Stimulated activated naive CD8-positive, alpha-beta T cell treated with anti-CD3 and anti-CD28 coated beads, Interleukin-15, Interleukin-2, amounts not matched to agents 100 ng/mL and 50 ng/mL, for 24 hours (primary cell): Measurements from ENCODE around the gene MEGF11.
"Not testable (repeated sequence)": the region's sequence is repeated elsewhere in the genome, so short reads cannot be mapped to it uniquely, and the experiment has no call there.

Experiments used
- H3K27ac Mint-ChIP-seq: one replicate; pipeline ENCODE4 v1.8.0; 2021; ENCODE audit warnings: mild to moderate bottlenecking, mixed read lengths
- H3K27me3 Mint-ChIP-seq: one replicate; pipeline ENCODE4 v1.8.0; 2021; ENCODE audit warnings: mixed read lengths
- H3K36me3 Mint-ChIP-seq: one replicate; pipeline ENCODE4 v1.8.0; 2021; ENCODE audit warnings: low read depth, mixed read lengths
- H3K4me1 Mint-ChIP-seq: one replicate; pipeline ENCODE4 v1.8.0; 2021; ENCODE audit warnings: low read depth, mixed read lengths
- H3K4me3 Mint-ChIP-seq: one replicate; pipeline ENCODE4 v1.8.0; 2021; ENCODE audit warnings: mild to moderate bottlenecking, mixed read lengths
- H3K9me3 Mint-ChIP-seq: one replicate; pipeline ENCODE4 v1.8.0; 2021; ENCODE audit warnings: mixed read lengths

MEGF11 gene

GRCh38 chr15:65896236-65896635, 357.3 kb downstream of the MEGF11 start:
- Mint-ChIP-seq H3K4me3 (no peak overlapping the region), H3K27ac (no peak overlapping the region), H3K9me3 (no peaks in the 10 kb centered on the region), H3K27me3 (no peaks in the 10 kb centered on the region), H3K36me3 (peaks cover 46% of the 10 kb centered on the region), H3K4me1 (peaks cover 20% of the 10 kb centered on the region)

DNA sequence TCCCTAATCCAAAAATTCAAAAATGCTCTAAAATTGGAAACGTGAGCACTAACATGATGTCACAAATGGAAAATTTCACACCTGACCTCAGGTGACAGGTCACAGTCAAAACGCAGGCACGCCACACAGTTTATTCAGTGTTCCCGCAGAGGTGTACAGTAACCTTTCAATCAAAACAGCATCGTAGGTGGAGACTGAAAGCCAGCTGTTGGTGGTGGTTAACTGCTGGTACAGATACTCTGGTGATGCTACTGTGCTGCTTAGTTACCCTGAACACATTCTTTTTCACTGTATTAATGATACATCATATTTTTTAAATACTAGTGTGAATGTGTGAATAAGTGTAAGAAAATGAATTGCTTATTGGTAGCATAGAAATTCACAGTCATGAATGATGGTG, 360.5 kb downstream of the MEGF11 start:
- H3K27me3 Mint-ChIP-seq: no peaks in the 10 kb centered on the region
- H3K9me3 Mint-ChIP-seq: no peaks in the 10 kb centered on the region
- H3K4me1 Mint-ChIP-seq: peaks cover 47% of the 10 kb centered on the region
- H3K4me3 Mint-ChIP-seq: no peak overlapping the region
- H3K27ac Mint-ChIP-seq: no peak overlapping the region
- peaks cover 49% of the 10 kb centered on the region for H3K36me3 Mint-ChIP-seq

DNA sequence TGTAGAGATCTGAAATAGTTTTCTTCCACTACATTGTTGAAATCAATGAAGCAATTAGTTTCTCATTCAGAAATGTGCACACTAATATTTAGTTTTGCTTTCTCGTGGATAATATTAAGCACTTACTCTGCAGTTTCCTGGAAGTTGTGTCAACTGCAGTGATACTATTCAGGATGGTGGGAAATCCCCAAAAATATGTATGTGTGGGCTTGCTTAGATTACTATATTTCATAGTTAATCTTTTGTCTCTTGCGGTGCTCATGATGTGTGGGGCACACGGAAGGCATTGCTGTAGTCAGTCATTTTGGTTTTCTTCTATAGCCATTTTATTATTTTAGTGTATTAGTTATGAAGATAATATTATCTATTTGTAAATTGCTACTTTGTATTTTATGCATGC, 364.6 kb downstream of the MEGF11 start:
- Mint-ChIP-seq H3K27me3 (no peaks in the 10 kb centered on the region), H3K36me3 (peaks cover 58% of the 10 kb centered on the region), H3K4me1 (peaks cover 79% of the 10 kb centered on the region), H3K4me3 (no peak overlapping the region), H3K9me3 (no peaks in the 10 kb centered on the region), H3K27ac (peak overlapping the region; percentile 55)

DNA sequence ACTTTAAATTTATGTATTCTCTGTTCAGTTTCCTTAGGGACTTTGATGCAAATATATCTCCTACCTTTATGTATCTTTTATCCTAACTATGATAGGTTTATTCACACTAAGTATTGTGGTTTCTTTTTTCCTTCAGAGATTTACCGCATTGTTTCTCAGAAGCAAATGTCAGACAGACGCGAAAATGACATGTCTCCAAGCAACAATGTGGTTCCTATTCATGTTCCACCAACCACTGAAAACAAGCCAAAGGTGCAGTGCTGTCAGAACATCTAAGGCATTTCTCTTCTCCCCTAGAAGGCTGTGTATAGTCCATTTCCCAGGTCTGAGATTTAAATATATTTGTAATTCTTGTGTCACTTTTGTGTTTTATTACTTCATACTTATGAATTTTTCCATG, 366.0 kb downstream of the MEGF11 start:
- H3K4me3 Mint-ChIP-seq: peak overlapping the region; percentile 13
- peak overlapping the region; percentile 93 for H3K27ac Mint-ChIP-seq
- H3K9me3 Mint-ChIP-seq: no peaks in the 10 kb centered on the region
- H3K4me1 Mint-ChIP-seq: peaks cover 86% of the 10 kb centered on the region
- H3K27me3 Mint-ChIP-seq: no peaks in the 10 kb centered on the region
- peaks cover 66% of the 10 kb centered on the region for H3K36me3 Mint-ChIP-seq

GRCh38 chr15:65885668-65886218, 367.8 kb downstream of the MEGF11 start:
- Mint-ChIP-seq H3K9me3 (no peaks in the 10 kb centered on the region), H3K4me1 (peaks cover 86% of the 10 kb centered on the region), H3K36me3 (peaks cover 67% of the 10 kb centered on the region), H3K27me3 (no peaks in the 10 kb centered on the region), H3K4me3 (no peak overlapping the region), H3K27ac (no peak overlapping the region)

DNA sequence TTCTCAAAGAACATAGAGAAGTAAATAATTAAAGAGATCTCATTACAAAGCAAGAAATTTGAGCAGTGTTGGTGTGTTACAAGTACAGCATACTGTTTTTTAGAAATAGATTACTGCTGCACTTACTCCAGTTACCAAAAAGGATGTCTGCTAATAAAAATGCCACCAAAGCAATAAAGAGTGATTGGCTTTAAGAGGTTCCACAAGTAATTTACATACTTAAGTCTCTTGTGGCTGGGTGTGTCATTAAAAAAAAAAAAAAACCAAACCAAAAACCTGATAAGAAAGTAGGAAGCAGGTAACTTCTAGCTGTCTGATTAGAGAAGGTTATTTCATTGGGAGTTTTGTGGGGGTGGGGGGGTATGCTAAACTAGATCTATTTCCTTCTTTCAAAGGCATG, 369.0 kb downstream of the MEGF11 start:
- H3K27me3 Mint-ChIP-seq: no peaks in the 10 kb centered on the region
- peaks cover 71% of the 10 kb centered on the region for H3K36me3 Mint-ChIP-seq
- no peaks in the 10 kb centered on the region for H3K9me3 Mint-ChIP-seq
- peaks cover 79% of the 10 kb centered on the region for H3K4me1 Mint-ChIP-seq
- H3K27ac Mint-ChIP-seq: no peak overlapping the region
- no peak overlapping the region for H3K4me3 Mint-ChIP-seq

DNA sequence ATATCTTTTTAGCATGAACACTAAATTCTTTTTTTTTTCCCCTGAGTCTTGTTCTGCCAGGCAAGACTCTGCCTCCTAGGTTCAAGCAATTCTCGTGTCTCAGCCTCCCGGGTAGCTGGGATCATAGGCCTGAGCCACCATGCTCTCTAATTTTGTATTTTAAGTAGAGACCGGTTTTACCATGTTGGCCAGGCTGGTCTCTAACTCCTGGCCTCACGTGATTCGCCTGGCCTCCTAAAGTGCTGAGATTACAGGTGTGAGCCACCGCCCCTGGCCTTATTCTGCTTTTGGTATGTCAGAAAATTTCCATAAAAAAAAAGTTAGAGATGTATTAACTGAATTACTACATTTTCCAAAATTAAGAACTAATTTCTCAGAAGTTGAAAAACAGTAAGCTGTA, 370.0 kb downstream of the MEGF11 start:
- Mint-ChIP-seq H3K36me3 (peaks cover 69% of the 10 kb centered on the region), H3K9me3 (no peaks in the 10 kb centered on the region), H3K27me3 (no peaks in the 10 kb centered on the region), H3K4me3 (no peak overlapping the region), H3K27ac (no peak overlapping the region), H3K4me1 (peaks cover 70% of the 10 kb centered on the region)

- Mint-ChIP-seq H3K36me3 (peaks cover 67% of the 10 kb centered on the region), H3K4me3 (peak overlapping the region; percentile 31), H3K4me1 (peaks cover 57% of the 10 kb centered on the region), H3K27ac (no peak overlapping the region), H3K27me3 (no peaks in the 10 kb centered on the region), H3K9me3 (no peaks in the 10 kb centered on the region)
Observed at GRCh38 chr15:65881766-65882434, 371.6 kb downstream of the MEGF11 start.

- no peak overlapping the region for H3K27ac Mint-ChIP-seq
- peaks cover 40% of the 10 kb centered on the region for H3K4me1 Mint-ChIP-seq
- H3K27me3 Mint-ChIP-seq: no peaks in the 10 kb centered on the region
- no peak overlapping the region for H3K4me3 Mint-ChIP-seq
- peaks cover 57% of the 10 kb centered on the region for H3K36me3 Mint-ChIP-seq
- H3K9me3 Mint-ChIP-seq: no peaks in the 10 kb centered on the region
Observed at GRCh38 chr15:65877749-65878148, 375.8 kb downstream of the MEGF11 start.

- Mint-ChIP-seq H3K27ac (peak overlapping the region; percentile 7), H3K36me3 (peaks cover 47% of the 10 kb centered on the region)
Observed at GRCh38 chr15:65875458-65875857, 378.1 kb downstream of the MEGF11 start.

GRCh38 chr15:65873256-65873655, 380.3 kb downstream of the MEGF11 start:
- H3K4me1 Mint-ChIP-seq: peaks cover 54% of the 10 kb centered on the region
- H3K27ac Mint-ChIP-seq: no peak overlapping the region
- peaks cover 36% of the 10 kb centered on the region for H3K36me3 Mint-ChIP-seq
- H3K9me3 Mint-ChIP-seq: no peaks in the 10 kb centered on the region
- H3K27me3 Mint-ChIP-seq: peaks cover 4% of the 10 kb centered on the region
- no peak overlapping the region for H3K4me3 Mint-ChIP-seq

More at GRCh38 chr15:65875458-65875857, 378.1 kb downstream of the MEGF11 start:
- no peak overlapping the region for H3K4me3 Mint-ChIP-seq
- H3K4me1 Mint-ChIP-seq: peaks cover 43% of the 10 kb centered on the region
- H3K27me3 Mint-ChIP-seq: no peaks in the 10 kb centered on the region
- H3K9me3 Mint-ChIP-seq: no peaks in the 10 kb centered on the region

DNA sequence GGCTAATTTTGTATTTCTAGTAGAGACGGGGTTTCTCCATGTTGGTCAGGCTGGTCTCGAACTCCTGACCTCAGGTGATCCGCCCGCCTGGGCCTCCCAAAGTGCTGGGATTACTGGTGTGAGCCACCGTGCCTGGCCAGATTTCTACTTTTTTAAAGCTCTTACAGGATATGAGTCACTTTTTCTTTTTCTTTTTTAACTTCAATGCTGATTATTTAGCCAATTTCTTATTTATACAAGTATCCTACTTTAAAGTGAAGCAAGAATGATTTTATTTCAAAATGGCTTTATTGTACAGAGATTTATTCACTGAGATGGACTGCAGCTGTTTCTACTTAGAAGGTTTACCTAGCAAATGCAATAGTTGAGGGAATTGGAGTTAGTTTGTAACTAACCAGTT, 381.0 kb downstream of the MEGF11 start:
- H3K9me3 Mint-ChIP-seq, H3K27ac Mint-ChIP-seq, H3K27me3 Mint-ChIP-seq, H3K4me3 Mint-ChIP-seq: not testable (repeated sequence)
- H3K36me3 Mint-ChIP-seq: peaks cover 29% of the 10 kb centered on the region
- H3K4me1 Mint-ChIP-seq: peaks cover 52% of the 10 kb centered on the region

DNA sequence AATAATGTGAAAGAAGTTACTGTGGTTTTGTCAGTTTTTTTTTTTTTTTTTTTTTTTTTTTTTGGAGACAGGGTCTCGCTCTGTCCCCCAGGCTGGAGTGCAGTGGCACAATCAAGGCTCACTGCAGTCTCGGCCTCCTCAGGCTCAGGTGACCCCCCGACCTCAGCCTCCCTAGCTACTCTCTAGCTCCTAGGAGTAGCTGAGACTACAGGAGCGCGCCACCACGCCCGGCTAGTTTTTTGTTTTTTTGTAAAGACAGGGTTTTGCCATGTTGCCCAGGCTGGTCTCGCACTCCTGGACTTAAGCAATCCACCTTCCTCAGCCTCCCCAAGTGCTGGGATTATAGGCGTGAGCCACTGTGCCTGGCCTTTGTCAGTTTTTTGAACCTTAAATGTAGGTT, 381.7 kb downstream of the MEGF11 start:
- peaks cover 51% of the 10 kb centered on the region for H3K4me1 Mint-ChIP-seq
- not testable (repeated sequence) for H3K9me3 Mint-ChIP-seq, H3K27ac Mint-ChIP-seq, H3K27me3 Mint-ChIP-seq
- H3K36me3 Mint-ChIP-seq: peaks cover 23% of the 10 kb centered on the region
- H3K4me3 Mint-ChIP-seq: peak overlapping the region; percentile 13

DNA sequence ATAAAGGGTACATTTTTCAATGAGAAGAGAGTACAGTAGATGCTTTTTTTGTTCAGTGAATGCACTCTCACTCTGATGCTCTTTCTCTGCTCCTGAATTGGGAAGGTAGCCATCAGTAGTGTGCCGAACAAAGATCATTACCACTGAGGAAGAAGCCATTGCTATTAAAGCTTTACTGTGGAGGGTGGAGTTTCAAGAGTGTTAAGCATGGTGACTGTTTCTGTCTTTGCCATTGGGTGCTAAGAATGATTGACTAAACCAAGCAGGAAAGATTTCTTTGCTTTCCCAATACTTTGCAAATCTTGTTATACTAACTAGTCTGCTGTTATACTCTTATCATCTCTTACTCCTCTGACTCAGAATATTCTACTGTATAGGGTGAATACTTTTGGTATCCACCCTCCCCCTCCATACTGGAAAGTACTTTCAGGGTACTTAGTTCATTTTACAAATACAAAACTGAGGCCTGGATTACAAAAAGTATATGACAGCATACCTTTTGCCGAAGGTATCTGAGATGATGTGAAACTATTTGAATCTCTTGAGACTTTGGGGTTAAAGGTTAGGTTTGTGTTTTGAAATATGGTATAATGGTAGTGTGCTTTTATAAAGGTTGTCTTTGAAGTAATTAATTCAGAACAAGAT, 382.5 kb downstream of the MEGF11 start:
- H3K36me3 Mint-ChIP-seq: peaks cover 23% of the 10 kb centered on the region
- H3K9me3 Mint-ChIP-seq: no peaks in the 10 kb centered on the region
- peaks cover 4% of the 10 kb centered on the region for H3K27me3 Mint-ChIP-seq
- H3K27ac Mint-ChIP-seq: peak overlapping the region; percentile 95
- H3K4me1 Mint-ChIP-seq: peaks cover 50% of the 10 kb centered on the region
- H3K4me3 Mint-ChIP-seq: peak overlapping the region; percentile 95

GRCh38 chr15:65869954-65870871, 383.3 kb downstream of the MEGF11 start:
- Mint-ChIP-seq H3K4me1 (peaks cover 44% of the 10 kb centered on the region), H3K27ac (peak overlapping the region; percentile 95), H3K27me3 (peaks cover 4% of the 10 kb centered on the region), H3K9me3 (no peaks in the 10 kb centered on the region), H3K36me3 (peaks cover 17% of the 10 kb centered on the region), H3K4me3 (peak overlapping the region; percentile 95)
